ENCODE measurements around the gene RGS14.

RGS14 gene

GRCh38 chr5:177378884-177379883, 21.5 kb downstream of the RGS14 start:
- DNase-seq: no peak

DNA sequence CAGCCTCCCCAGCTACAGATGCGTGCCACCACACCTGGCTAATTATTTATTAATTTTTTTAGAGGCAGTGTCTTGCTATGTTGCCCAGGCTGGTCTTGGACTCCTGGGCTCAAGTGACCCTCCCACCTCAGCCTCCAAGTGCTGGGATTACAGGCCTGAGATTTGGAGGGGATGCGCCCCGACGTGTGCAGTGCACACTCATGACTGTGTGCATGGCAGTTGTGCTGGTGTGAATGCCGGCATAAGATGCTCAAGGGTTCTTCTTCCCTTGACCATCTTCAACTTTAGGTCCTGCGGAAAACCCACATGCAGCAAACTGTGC, 23.0 kb downstream of the RGS14 start:
- DNase-seq: no peak

DNA sequence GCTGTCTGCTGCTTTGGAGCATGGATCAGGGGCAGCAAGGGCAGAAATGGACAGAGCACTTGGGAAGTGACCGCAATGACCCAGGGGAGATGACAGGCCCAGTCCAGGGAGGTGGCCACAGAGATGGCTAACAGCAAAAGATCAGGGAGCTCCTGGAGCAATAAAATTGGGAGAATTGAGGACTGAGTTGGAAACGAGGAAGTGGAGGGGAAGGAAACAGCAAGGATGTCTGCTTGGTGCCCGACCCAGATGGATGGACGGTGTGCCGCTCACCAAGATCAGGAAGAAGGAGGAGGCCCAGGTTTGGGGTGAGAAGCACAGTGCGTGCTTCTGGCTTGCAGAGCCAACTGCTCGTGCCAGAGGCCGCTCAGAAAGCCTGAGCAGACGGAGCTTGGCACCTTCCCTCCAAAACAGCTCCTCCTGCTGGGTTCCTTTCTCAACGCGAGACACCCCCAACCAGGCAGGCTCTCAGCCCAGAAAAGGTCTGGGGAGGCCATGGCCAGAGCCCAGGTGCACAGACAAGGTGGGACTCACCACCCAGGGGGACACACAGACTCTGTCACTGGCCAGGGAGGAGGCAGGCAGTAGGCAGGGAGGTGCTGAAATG, 24.8 kb downstream of the RGS14 start:
- no peak for DNase-seq

- no peak for DNase-seq
Observed at GRCh38 chr5:177383181-177383580, 25.5 kb downstream of the RGS14 start.

DNA sequence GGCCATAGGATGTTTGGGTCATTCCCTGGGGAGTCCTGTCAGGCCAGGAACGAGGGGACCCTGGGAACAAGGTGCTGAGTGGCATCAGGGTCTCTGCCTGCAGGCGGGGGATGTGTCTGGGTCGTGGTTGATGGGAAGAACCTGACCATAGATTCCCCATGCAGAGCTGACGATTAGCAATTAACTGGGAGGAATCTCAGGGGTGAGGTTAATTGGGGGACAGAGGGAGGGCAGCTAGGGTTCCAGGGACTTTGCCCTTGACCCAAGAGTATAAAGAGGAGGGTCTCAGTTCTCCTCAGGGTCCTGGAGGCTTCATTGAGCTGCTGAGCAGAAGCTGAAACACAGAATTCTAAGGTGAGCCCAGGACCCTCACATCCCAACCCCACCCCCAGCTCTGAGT, 26.4 kb downstream of the RGS14 start, which contains the start of gene SLC34A1:
Gene SLC34A1, plus strand, starts transcription at position 301 of the 400 bp plus-strand sequence. CDS start 1,308 bp downstream, outside the sequence.
- DNase-seq: no peak

GRCh38 chr5:177385720-177386119, 28.0 kb downstream of the RGS14 start:
- DNase-seq: no peak

DNA sequence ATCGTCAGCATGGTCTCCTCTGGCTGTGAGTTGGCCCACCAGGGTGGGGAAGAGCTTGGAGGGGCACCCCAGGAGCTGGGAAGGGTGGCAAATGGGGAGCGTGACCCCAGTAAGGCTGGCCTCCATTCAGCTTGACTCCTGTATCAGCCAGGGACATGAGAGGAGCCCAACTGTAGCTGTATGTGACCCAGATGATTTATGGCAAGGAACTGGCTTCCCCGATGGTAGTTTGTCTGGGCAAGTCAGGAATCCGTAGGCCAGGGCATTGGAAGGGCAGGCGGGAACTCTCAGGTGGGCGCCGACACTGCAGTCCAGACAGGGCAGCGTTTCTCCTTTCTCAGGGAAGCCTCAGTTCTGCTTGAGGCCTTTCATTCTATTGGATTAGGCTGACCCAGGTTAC, 28.8 kb downstream of the RGS14 start:
- DNase-seq: no peak

GRCh38 chr5:177387405-177387804, 29.7 kb downstream of the RGS14 start:
- no peak for DNase-seq

DNA sequence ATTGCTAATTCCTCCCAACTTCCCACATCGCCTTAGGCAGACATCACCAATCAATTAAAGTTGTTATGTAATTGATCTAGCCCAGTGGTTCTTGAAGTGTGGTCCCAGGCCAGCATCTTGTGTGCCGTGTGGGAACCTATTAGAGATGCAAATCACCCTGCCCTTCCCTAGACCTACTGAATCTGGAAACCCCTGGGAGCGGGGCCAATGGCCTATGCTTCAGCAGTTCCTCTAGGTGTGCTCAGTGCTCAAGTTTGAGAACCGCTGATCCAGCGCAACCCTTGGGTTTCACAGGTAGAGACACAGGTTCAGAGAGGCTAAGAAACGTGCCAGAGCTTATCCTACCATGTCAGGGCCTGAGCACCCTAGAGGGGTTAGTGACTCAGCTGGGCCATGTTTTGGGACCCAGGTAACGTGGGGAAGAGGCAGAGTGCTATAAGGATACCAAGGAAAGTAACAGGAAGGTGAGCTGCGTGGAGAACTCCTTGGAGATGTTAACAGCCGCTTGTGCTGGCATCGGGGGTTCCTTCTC, 30.9 kb downstream of the RGS14 start:
- DNase-seq: no peak

GRCh38 chr5:177389241-177390169, 31.8 kb downstream of the RGS14 start:
- no peak for DNase-seq

DNA sequence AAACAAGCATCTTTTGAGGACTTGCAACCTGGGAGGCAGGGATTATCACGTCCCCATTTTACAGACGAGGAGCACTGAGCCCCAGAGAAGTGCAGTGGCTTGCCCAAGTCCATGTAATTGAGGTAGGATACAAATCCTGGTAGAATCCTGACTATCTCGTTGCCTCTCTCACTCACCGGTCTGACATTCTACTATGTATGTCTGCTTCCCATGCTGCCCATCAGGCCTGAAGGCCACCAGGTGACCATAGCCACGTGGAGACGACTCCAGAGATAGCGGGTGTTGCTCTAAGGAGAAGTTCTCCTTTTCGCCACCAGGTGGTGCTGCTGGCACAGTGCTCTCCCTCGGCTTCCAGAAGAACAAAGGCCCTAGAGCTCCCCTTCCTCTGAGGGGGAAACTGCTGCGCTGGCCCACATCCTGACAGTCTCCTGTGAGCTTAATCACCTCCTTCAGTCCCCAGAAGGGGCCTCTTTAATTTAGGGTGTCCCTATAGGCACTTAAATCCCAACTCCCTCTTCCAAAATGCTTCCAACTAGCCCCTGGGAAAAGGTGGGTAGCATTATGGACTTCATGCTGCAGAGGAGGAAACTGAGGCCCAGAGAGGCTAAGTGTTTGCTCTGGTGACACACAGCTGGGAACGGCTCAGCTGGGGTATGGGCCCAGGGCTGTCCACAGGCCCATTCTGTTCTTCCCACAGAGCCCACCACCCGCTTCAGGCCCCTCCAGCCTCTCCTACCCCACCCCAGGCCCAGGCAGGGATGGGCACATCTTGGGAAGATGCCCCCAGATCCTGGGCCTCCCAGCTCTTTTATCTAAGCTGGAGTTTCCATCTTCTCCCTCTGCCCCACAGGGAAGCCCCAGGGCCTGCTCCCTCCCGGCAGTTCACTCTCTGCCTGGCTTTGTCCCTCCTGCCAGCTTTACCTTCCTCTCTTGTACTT, 32.9 kb downstream of the RGS14 start:
- peak; percentile 77 for DNase-seq

DNA sequence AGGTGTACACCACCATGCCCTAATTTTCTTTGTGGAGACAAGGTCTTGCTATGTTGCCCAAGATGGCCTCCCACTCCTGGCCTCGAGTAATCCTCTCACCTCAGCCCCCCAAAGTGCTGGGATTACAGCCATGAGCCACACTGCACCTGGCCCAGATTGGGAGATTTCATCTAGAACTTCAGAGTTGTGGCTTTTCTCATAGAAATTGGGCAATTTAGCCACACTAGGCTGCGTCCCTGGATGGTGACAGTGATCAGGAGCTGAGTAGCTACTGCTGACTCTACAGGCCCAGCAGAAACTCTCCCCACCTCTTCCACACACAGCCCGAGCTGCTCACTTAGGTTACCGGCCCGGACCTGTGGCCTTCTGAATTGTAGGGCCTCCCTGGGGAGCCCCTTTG, 35.0 kb downstream of the RGS14 start:
- no peak for DNase-seq

- no peak for DNase-seq
Observed at GRCh38 chr5:177393206-177393765, 35.6 kb downstream of the RGS14 start.

GRCh38 chr5:177393990-177394389, 36.3 kb downstream of the RGS14 start:
- no peak for DNase-seq

DNA sequence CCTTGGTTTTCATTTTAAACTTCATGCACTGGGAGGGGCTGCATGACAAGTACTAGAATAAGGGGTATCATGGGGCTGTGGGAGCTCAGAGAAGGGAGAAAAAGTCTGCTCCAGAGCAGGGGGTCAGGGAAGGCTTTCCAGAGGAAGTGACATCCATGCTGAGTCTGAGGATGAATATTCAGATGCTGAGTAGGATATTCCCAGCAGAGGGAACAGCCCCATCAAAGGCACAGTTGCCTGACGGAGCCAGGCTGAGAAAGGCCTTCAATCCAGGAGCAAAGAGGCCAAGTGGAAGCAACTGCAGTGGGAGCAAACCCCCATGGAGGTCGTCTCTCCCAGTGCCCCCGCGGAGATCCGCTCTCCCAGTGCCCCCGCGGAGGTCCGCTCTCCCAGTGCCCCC, 38.4 kb downstream of the RGS14 start:
- DNase-seq: no peak

DNA sequence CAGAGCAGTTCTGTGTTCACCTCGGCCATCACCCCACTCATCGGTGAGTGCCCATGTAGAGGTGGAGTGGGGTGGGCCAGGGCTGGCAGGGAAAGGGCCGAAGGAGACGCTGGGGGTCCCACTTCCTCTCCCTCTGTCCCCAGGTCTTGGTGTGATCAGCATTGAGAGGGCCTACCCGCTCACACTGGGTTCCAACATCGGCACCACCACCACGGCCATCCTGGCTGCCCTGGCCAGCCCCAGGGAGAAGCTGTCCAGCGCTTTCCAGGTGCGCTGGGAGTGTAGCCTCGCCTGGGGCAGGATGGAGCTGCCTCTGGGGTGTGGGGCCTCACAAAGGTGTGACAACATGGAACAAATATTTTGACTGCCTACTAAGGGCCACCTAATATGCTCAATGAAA, 39.1 kb downstream of the RGS14 start:
- no peak for DNase-seq

DNA sequence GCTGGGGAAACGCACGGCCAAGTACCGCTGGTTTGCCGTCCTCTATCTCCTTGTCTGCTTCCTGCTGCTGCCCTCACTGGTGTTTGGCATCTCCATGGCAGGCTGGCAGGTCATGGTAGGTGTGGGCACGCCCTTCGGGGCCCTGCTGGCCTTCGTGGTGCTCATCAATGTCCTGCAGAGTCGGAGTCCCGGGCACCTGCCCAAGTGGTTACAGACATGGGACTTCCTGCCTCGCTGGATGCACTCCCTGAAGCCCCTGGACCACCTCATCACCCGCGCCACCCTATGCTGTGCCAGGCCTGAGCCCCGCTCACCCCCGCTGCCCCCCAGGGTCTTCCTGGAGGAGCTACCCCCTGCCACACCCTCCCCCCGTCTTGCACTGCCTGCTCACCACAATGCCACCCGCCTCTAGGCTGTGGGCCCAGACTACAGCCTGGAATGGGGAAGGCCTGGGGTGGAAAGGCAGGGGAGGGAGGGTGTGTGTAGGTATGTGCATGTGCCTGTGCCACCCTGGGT, 40.2 kb downstream of the RGS14 start:
- DNase-seq: no peak

DNA sequence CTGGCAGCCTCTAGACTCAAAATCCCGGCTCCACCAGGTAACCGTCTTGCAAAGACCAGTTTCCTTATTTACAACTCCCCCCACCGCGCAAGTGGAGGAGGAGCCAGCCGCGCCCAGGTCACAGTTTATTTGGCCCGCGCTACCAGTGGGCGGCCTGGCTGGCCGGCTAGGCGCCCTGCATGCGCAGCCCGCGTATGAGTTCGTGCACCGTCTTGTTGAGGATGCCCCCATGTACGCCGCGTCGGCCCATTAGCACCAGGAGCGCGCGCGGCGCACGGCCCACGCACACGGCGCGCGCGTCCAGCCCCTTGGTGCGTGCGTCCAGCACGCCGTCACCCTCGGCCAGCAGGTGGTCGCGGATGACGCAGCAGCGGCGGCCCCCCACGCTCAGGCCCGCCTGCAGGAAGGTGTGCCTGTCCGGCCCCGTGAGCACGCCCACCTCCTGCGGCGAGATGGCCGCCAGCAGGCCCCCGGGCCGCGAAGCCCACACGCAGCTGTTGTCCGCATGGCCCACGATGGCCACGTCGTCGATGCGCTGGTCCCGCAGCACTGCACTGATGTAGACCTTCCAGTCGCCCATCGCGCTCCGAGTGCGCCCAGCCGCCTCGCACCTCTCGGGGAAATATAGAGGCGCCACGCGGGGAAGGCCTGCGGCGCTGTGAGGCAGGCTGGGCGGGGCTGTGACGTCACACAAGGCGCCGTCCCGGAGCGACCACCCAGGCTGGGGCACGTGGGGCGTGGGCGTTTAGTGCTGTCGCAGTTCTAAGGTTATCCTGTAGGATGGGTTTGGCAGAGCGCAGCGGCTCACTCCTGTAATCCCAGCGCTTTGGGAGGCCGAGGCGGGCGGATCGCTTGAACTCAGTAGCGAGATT, 42.5 kb downstream of the RGS14 start, which contains the start of gene PFN3:
Gene PFN3, minus strand, starts transcription at position 665 of the 872 bp plus-strand sequence. Its CDS starts 85 bp downstream, at position 580.
- DNase-seq: peak; percentile 73

GRCh38 chr5:177402271-177403043, 44.7 kb downstream of the RGS14 start:
- peak; percentile 78 for DNase-seq

Data from right kidney (tissue), 1 donor.